Middle frontal gyrus (tissue), 1 donor: Measurements from ENCODE around the gene POLD3.

Experiments used
- DNase-seq: peaks from one replicate; pipeline ENCODE4 v3.0.0-alpha.2; 2015; ENCODE audit warnings: low spot score; ENCODE audit errors: extremely low spot score

Gene POLD3

GRCh38 chr11:74592441-74593362 lies at the start of gene POLD3:
Gene POLD3, plus strand, starts transcription at chr11:74592582. Its CDS starts 77 bp downstream, at chr11:74592659.
- peak; percentile 82 for DNase-seq

- no peak for DNase-seq
Observed at GRCh38 chr11:74543991-74544390, 48.4 kb upstream of the POLD3 start.

- no peak for DNase-seq
Observed at GRCh38 chr11:74546752-74547151, 45.6 kb upstream of the POLD3 start.

- DNase-seq, result no peak
Observed at GRCh38 chr11:74550991-74551753, 41.2 kb upstream of the POLD3 start.

- no peak for DNase-seq
Observed at GRCh38 chr11:74551754-74552145, 40.6 kb upstream of the POLD3 start.

GRCh38 chr11:74557526-74557925 lies 34.9 kb upstream of the POLD3 start:
- DNase-seq, result no peak

GRCh38 chr11:74559110-74559933 lies 33.1 kb upstream of the POLD3 start:
- no peak for DNase-seq

GRCh38 chr11:74559934-74560309 lies 32.5 kb upstream of the POLD3 start:
- no peak for DNase-seq

GRCh38 chr11:74566146-74566960 lies 26.0 kb upstream of the POLD3 start:
- no peak for DNase-seq

GRCh38 chr11:74568028-74568427 lies 24.4 kb upstream of the POLD3 start:
- no peak for DNase-seq

- DNase-seq, result no peak
Observed at GRCh38 chr11:74570266-74571061, 21.9 kb upstream of the POLD3 start.

GRCh38 chr11:74571062-74571399 lies 21.4 kb upstream of the POLD3 start:
- DNase-seq, result no peak

- no peak for DNase-seq
Observed at GRCh38 chr11:74572349-74572748, 20.0 kb upstream of the POLD3 start.

- DNase-seq, result no peak
Observed at GRCh38 chr11:74574563-74574962, 17.8 kb upstream of the POLD3 start.

- no peak for DNase-seq
Observed at GRCh38 chr11:74575999-74576398, 16.4 kb upstream of the POLD3 start.

GRCh38 chr11:74577181-74577580 lies 15.2 kb upstream of the POLD3 start:
- no peak for DNase-seq

- no peak for DNase-seq
Observed at GRCh38 chr11:74577624-74578396, 14.6 kb upstream of the POLD3 start.

GRCh38 chr11:74579577-74580270 lies 12.7 kb upstream of the POLD3 start:
- no peak for DNase-seq
